Measurements from ENCODE around the gene NKAPD1. TPM values are rescaled to one million over a fixed set of nuclear protein-coding genes. Genes with fewer than 3 reads are reported as not detected.
"Not testable (repeated sequence)": the region's sequence is repeated elsewhere in the genome, so short reads cannot be mapped to it uniquely, and the experiment has no call there.

Gene NKAPD1
- total and polyA plus RNA-seq, 10 donors = 10.1 to 21.6 (median 13.6) TPM

GRCh38 chr11:112042961-112043304, 31.2 kb upstream of the NKAPD1 start:
- Histone ChIP-seq H3K4me3 (no peak overlapping the region), H3K9me3 (peaks cover 0 to 6% (median 0%) of the 10 kb centered on the region in 8 donors), H3K27ac (no peak overlapping the region), H3K27me3 (replicated peaks in 1 of 7) (no peaks in the 10 kb centered on the region), H3K4me1 (peaks cover 0 to 2% (median under 1%) of the 10 kb centered on the region in 6 donors), H3K36me3 (peaks cover 0 to 100% (median 66%) of the 10 kb centered on the region in 6 donors)
- intact Hi-C loops (cut with DNase I; ENCODE audit: low total_unique reads) = no loop called here
- DNase-seq = no peak
- 96 to 100% (median 96%) methylated on average over 2 of the region's 2 CpGs for WGBS, 5 donors
- TF ChIP-seq POLR2A (IDR thresholded peaks at IDR 0.05) (no peak), CTCF (IDR thresholded peaks at IDR 0.05 in 8 of 11, conservative IDR thresholded peaks at IDR 0.05 in 3 of 11) (no peak), POLR2AphosphoS5 (IDR thresholded peaks at IDR 0.05) (no peak)

- 91 to 100% (median 97%) methylated on average over 4 of the region's 4 CpGs for WGBS, 5 donors
- TF ChIP-seq POLR2A (IDR thresholded peaks at IDR 0.05) = no peak
- no peak for TF ChIP-seq CTCF (IDR thresholded peaks at IDR 0.05 in 8 of 11, conservative IDR thresholded peaks at IDR 0.05 in 3 of 11)
- no peak for TF ChIP-seq POLR2AphosphoS5 (IDR thresholded peaks at IDR 0.05)
- peaks cover 0 to 21% (median 13%) of the 10 kb centered on the region in 6 donors for H3K4me1 ChIP-seq
- peaks cover 0 to 6% (median 0%) of the 10 kb centered on the region in 8 donors for H3K9me3 ChIP-seq
- no peak overlapping the region for H3K27ac ChIP-seq
- no peak for DNase-seq
- H3K4me3 ChIP-seq = no peak overlapping the region
- no peaks in the 10 kb centered on the region for H3K27me3 ChIP-seq (replicated peaks in 1 of 7)
- peaks cover 0 to 95% (median 51%) of the 10 kb centered on the region in 6 donors for H3K36me3 ChIP-seq
- intact Hi-C loops (cut with DNase I; ENCODE audit: low total_unique reads) = no loop called here
Observed at GRCh38 chr11:112044961-112045360, 29.1 kb upstream of the NKAPD1 start.

GRCh38 chr11:112046647-112047046, 27.5 kb upstream of the NKAPD1 start:
- intact Hi-C loops (cut with DNase I; ENCODE audit: low total_unique reads); H3K9me3 ChIP-seq; H3K4me3 ChIP-seq; H3K27ac ChIP-seq; H3K27me3 ChIP-seq (replicated peaks in 1 of 7); DNase-seq: not testable (repeated sequence)
- Histone ChIP-seq H3K36me3 (peaks cover 0 to 92% (median 45%) of the 10 kb centered on the region in 6 donors), H3K4me1 (peaks cover 0 to 37% (median 22%) of the 10 kb centered on the region in 6 donors)
- WGBS, 5 donors = 98 to 100% (median 99%) methylated on average over 2 of the region's 2 CpGs

GRCh38 chr11:112048256-112048655, 25.8 kb upstream of the NKAPD1 start:
- H3K4me3 ChIP-seq; DNase-seq; H3K27me3 ChIP-seq (replicated peaks in 1 of 7); intact Hi-C loops (cut with DNase I; ENCODE audit: low total_unique reads); H3K9me3 ChIP-seq: not testable (repeated sequence)
- Histone ChIP-seq H3K36me3 (peaks cover under 1 to 93% (median 56%) of the 10 kb centered on the region in 6 donors), H3K4me1 (peaks cover 0 to 47% (median 22%) of the 10 kb centered on the region in 6 donors), H3K27ac (peak overlapping the region in 7 of 8 donors; percentile 14 to 77 (median 62))
- WGBS, 5 donors = 79 to 89% (median 82%) methylated on average over 3 of the region's 3 CpGs

GRCh38 chr11:112049777-112050176, 24.3 kb upstream of the NKAPD1 start:
- 46 to 50% (median 49%) methylated on average over 2 of the region's 2 CpGs for WGBS, 5 donors
- TF ChIP-seq CTCF (IDR thresholded peaks at IDR 0.05 in 8 of 11, conservative IDR thresholded peaks at IDR 0.05 in 3 of 11) (no peak), POLR2AphosphoS5 (IDR thresholded peaks at IDR 0.05) (no peak), POLR2A (IDR thresholded peaks at IDR 0.05) (no peak)
- Histone ChIP-seq H3K4me1 (peaks cover 0 to 47% (median 22%) of the 10 kb centered on the region in 6 donors), H3K4me3 (no peak overlapping the region), H3K36me3 (peaks cover 2 to 93% (median 54%) of the 10 kb centered on the region in 6 donors), H3K27me3 (replicated peaks in 1 of 7) (no peaks in the 10 kb centered on the region), H3K27ac (no peak overlapping the region), H3K9me3 (peaks cover 0 to 6% (median 0%) of the 10 kb centered on the region in 8 donors)
- DNase-seq = no peak
- intact Hi-C loops (cut with DNase I; ENCODE audit: low total_unique reads) = no loop called here

Data from spleen (tissue), 11 donors.